HCT116 (cell line): Measurements from ENCODE around the gene SDC1.

Experiments
- CTCF ChIP-seq, 3 experiments: fragments of 200-600 bp in 1 of 3; sonication (generic) in 1 of 3; IDR thresholded peaks in 2 of 3; conservative IDR thresholded peaks in 1 of 3; 2 replicates each; pipeline ENCODE4 v1.5.1; 2012 to 2017; ENCODE audit warnings: low read depth in 2 of 3, low read length in 2 of 3, antibody characterized with exemption in 1 of 3, borderline replicate concordance in 1 of 3, control low read depth in 1 of 3, mild to moderate bottlenecking in 1 of 3, mixed read lengths in 1 of 3, mixed run types in 1 of 3, moderate library complexity in 1 of 3; ENCODE audit not compliant: insufficient read depth in 1 of 3
- EZH2 ChIP-seq: fragments of 200-600 bp; sonication (generic); IDR thresholded peaks from 2 replicates; pipeline ENCODE4 v1.6.1; 2017; ENCODE audit warnings: antibody characterized with exemption, mixed run types
- EZH2phosphoT487 ChIP-seq: fragments of 200-600 bp; IDR thresholded peaks from 2 replicates; pipeline ENCODE4 v1.6.1; 2018; ENCODE audit warnings: antibody characterized with exemption, borderline replicate concordance
- POLR2A ChIP-seq: IDR thresholded peaks from 2 replicates; pipeline ENCODE4 v1.7.0; 2011; ENCODE audit warnings: borderline replicate concordance; ENCODE audit not compliant: insufficient read depth, insufficient read length; ENCODE audit errors: extremely low read depth
- POLR2AphosphoS5 ChIP-seq: IDR thresholded peaks from 2 replicates; pipeline ENCODE4 v1.6.1; 2011; ENCODE audit warnings: mild to moderate bottlenecking, low read depth, low read length, moderate library complexity
- RAD21 ChIP-seq: IDR thresholded peaks from 2 replicates; pipeline ENCODE4 v1.6.1; 2012; ENCODE audit warnings: low read depth, mild to moderate bottlenecking
- REST ChIP-seq: IDR thresholded peaks from 2 replicates; pipeline ENCODE4 v1.6.1; 2012; ENCODE audit warnings: low read depth
- SIN3A ChIP-seq: IDR thresholded peaks from 2 replicates; pipeline ENCODE4 v1.6.1; 2012; ENCODE audit warnings: low read depth
- TCF7L2 ChIP-seq: IDR thresholded peaks from 2 replicates; pipeline ENCODE4 v1.7.0; 2011; ENCODE audit warnings: borderline replicate concordance, inconsistent platforms; ENCODE audit not compliant: insufficient read depth, insufficient read length; ENCODE audit errors: extremely low read depth
- ZNF274 ChIP-seq: fragments of 200-500 bp; sonication (Bioruptor generic); IDR thresholded peaks from 2 replicates; pipeline ENCODE4 v1.6.1; 2014; ENCODE audit warnings: mild to moderate bottlenecking, low read depth, low read length, inconsistent platforms
- TF ChIP-seq, protein P1 (sequence below): IDR thresholded peaks from 2 replicates; pipeline ENCODE4 v1.6.1; 2012
- TF ChIP-seq, protein P2 (sequence below): IDR thresholded peaks from 2 replicates; pipeline ENCODE4 v1.6.1; 2012

- TF ChIP-seq CTCF (IDR thresholded peaks at IDR 0.05 in 2 of 3, conservative IDR thresholded peaks at IDR 0.05 in 1 of 3; ENCODE audit: borderline replicate concordance in 1 of 3, insufficient read depth in 1 of 3, low read depth in 2 of 3, low read length in 2 of 3) (no peak), ZNF274 (no peak), POLR2AphosphoS5 (no peak), POLR2A (no peak), RAD21 (no peak), SIN3A (no peak), REST (no peak), TCF7L2 (no peak), EZH2 (no peak), EZH2phosphoT487 (no peak)
- TF ChIP-seq, protein P1, sequence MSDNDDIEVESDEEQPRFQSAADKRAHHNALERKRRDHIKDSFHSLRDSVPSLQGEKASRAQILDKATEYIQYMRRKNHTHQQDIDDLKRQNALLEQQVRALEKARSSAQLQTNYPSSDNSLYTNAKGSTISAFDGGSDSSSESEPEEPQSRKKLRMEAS, result no peak
- TF ChIP-seq, protein P2, sequence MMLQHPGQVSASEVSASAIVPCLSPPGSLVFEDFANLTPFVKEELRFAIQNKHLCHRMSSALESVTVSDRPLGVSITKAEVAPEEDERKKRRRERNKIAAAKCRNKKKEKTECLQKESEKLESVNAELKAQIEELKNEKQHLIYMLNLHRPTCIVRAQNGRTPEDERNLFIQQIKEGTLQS, result no peak
Measured at GRCh38 chr2:20188851-20189250, 36.1 kb downstream of the SDC1 start.
